GM12878 (cell line): ENCODE data around the gene ERP44. TPM values are rescaled to one million over a fixed set of nuclear protein-coding genes. Genes with fewer than 3 reads are reported as not detected.
A peak's percentile ranks its signal among the peaks of the same experiment; 100 is the strongest.

Experiments used
- ATAC-seq: fragments of 200-7000 bp; cut with Tn5 transposase; 3 replicates; pipeline ENCODE4 v1.9.1; 2020; ENCODE audit warnings: mild to moderate bottlenecking, moderate library complexity
- BruUV-seq: library from RNA; stranded (reverse); fragments of 400-500 nt; replicated peaks from 2 replicates; lab custom pipeline; 2021; lab: Mats Ljungman, UMichigan
- CTCF ChIA-PET: fragments of 300-600 bp; sonication (Branson Sonifier 250); formaldehyde crosslinking; extraction: SDS; loops from one replicate; lab custom pipeline; 2021; ENCODE audit warnings: inconsistent platforms; lab: Yijun Ruan, JAX
- POLR2A ChIA-PET: fragments of 350-600 bp; formaldehyde crosslinking; extraction: SDS; loops from one replicate; lab custom pipeline; 2021; ENCODE audit warnings: inconsistent platforms; lab: Charles Lee
- RAD21 ChIA-PET: fragments of 300-600 bp; sonication (Branson Sonifier 250); formaldehyde crosslinking; loops from one replicate; lab custom pipeline; 2023; ENCODE audit warnings: antibody characterized with exemption; ENCODE audit not compliant: unreplicated experiment; lab: Charles Lee
- SMC1A ChIA-PET: fragments of 300-600 bp; sonication (Branson Sonifier 250); formaldehyde crosslinking; loops from one replicate; lab custom pipeline; 2023; ENCODE audit not compliant: unreplicated experiment, uncharacterized antibody; lab: Charles Lee
- DNase-seq: peaks from one replicate; pipeline ENCODE4 v3.0.0-alpha.2; 2011; ENCODE audit warnings: low read depth, low spot score
- FAIRE-seq: peaks from 3 replicates; lab custom pipeline; 2011; peaks lifted over from hg19 to GRCh38; lab: Jason Lieb, UNC
- H2AFZ ChIP-seq: 2 replicates; pipeline ENCODE4 v1.6.0; 2011; ENCODE audit warnings: low read depth, low read length, control low read depth; ENCODE audit not compliant: control insufficient read depth
- H3K27ac ChIP-seq: 2 replicates; pipeline ENCODE4 v1.5.1; 2011; ENCODE audit warnings: control low read depth; ENCODE audit not compliant: control insufficient read depth, insufficient read depth
- H3K27me3 ChIP-seq, 2 experiments: replicated peaks in 1 of 2; 2 replicates each; pipeline versions ENCODE4 v1.6.0 to v1.6.1; 2011; ENCODE audit warnings: low read length in 1 of 2; ENCODE audit not compliant: control insufficient read depth in 2 of 2, insufficient read depth in 2 of 2
- H3K36me3 ChIP-seq, 2 experiments: 2 replicates each; pipeline ENCODE4 v1.5.1; 2011; ENCODE audit warnings: low read length in 1 of 2; ENCODE audit not compliant: control insufficient read depth in 2 of 2, insufficient read depth in 2 of 2
- H3K4me1 ChIP-seq: 2 replicates; pipeline ENCODE4 v1.6.1; 2011; ENCODE audit warnings: mild to moderate bottlenecking, low read length, moderate library complexity, mixed read lengths; ENCODE audit not compliant: control insufficient read depth, insufficient read depth
- H3K4me2 ChIP-seq: 2 replicates; pipeline ENCODE4 v1.6.0; 2011; ENCODE audit warnings: control low read depth; ENCODE audit not compliant: control insufficient read depth, insufficient read depth
- H3K4me3 ChIP-seq: fragments of 200-600 bp; sonication (generic); 2 replicates; pipeline ENCODE4 v1.5.1; 2016
- H3K79me2 ChIP-seq: 2 replicates; pipeline ENCODE4 v1.6.0; 2011; ENCODE audit warnings: low read length; ENCODE audit not compliant: control insufficient read depth, insufficient read depth
- H3K9ac ChIP-seq: 2 replicates; pipeline ENCODE4 v1.8.0; 2011; ENCODE audit warnings: low read length, control low read depth, mixed read lengths; ENCODE audit not compliant: control insufficient read depth, insufficient read depth
- H3K9me3 ChIP-seq: replicated peaks from 3 replicates; pipeline ENCODE4 v1.5.1; 2011; ENCODE audit warnings: mild to moderate bottlenecking, low read length; ENCODE audit not compliant: control insufficient read depth, insufficient read depth
- H4K20me1 ChIP-seq: 2 replicates; pipeline ENCODE4 v1.6.0; 2011; ENCODE audit not compliant: control insufficient read depth, insufficient read depth
- ASH2L ChIP-seq: fragments of 300-600, 200-600 bp; sonication (generic); IDR thresholded peaks from 2 replicates; pipeline ENCODE4 v1.6.1; 2017; ENCODE audit warnings: low read depth, mild to moderate bottlenecking, borderline replicate concordance
- HSF1 ChIP-seq: fragments of 150-350 bp; IDR thresholded peaks from 2 replicates; pipeline ENCODE4 v1.6.1; 2014; ENCODE audit warnings: mild to moderate bottlenecking, low read depth, low read length
- MYB ChIP-seq: fragments of 150-350 bp; IDR thresholded peaks from 2 replicates; pipeline ENCODE4 v1.6.1; 2014; ENCODE audit warnings: mild to moderate bottlenecking, low read depth, low read length, borderline replicate concordance
- NR2C1 ChIP-seq: fragments of 450-650 bp; IDR thresholded peaks from 2 replicates; pipeline ENCODE4 v1.6.1; 2017; ENCODE audit warnings: antibody characterized with exemption, mild to moderate bottlenecking, moderate library complexity
- PML ChIP-seq: IDR thresholded peaks from 2 replicates; pipeline ENCODE4 v1.6.1; 2012; ENCODE audit warnings: low read length, inconsistent platforms
- POLR2AphosphoS2 ChIP-seq: IDR thresholded peaks from 2 replicates; pipeline ENCODE4 v1.6.1; 2011; ENCODE audit warnings: low read depth, mild to moderate bottlenecking, low read length, improper control_type of control experiment, moderate library complexity
- RAD51 ChIP-seq: fragments of 450-650 bp; IDR thresholded peaks from 2 replicates; pipeline ENCODE4 v1.6.1; 2016; ENCODE audit warnings: moderate library complexity, mild to moderate bottlenecking, inconsistent platforms
- RB1 ChIP-seq: fragments of 450-650 bp; formaldehyde crosslinking; IDR thresholded peaks from 2 replicates; pipeline ENCODE4 v1.6.1; 2017; ENCODE audit warnings: mild to moderate bottlenecking, borderline replicate concordance
- RBBP5 ChIP-seq: fragments of 200-600 bp; sonication (generic); conservative IDR thresholded peaks from 2 replicates; pipeline ENCODE4 v1.6.1; 2016
- REST ChIP-seq: IDR thresholded peaks from 2 replicates; pipeline ENCODE4 v1.6.1; 2012; ENCODE audit warnings: mild to moderate bottlenecking, low read depth, low read length
- SREBF2 ChIP-seq: IDR thresholded peaks from 2 replicates; pipeline ENCODE4 v1.6.1; 2012; ENCODE audit warnings: mild to moderate bottlenecking, low read length
- STAT1 ChIP-seq: fragments of 450-650 bp; conservative IDR thresholded peaks from 2 replicates; pipeline ENCODE4 v1.6.1; 2014; ENCODE audit warnings: antibody characterized with exemption, mild to moderate bottlenecking
- TCF12 ChIP-seq: IDR thresholded peaks from 2 replicates; pipeline ENCODE4 v1.6.1; 2011; ENCODE audit warnings: low read depth, mild to moderate bottlenecking, low read length
- WGBS: methylation state at CpG from one replicate; pipeline ENCODE4 v1.1.6; 2016; ENCODE audit warnings: low lambda C conversion rate; ENCODE audit not compliant: insufficient replicate concordance, insufficient coverage; ENCODE audit errors: missing lambda C conversion rate; 5-methylcytosine and 5-hydroxymethylcytosine counted together
- in situ Hi-C: fragments of 300-500 bp; cut with MboI; formaldehyde crosslinking; loops from 9 replicates; pipeline ENCODE4 v1.14.3; 2018; ENCODE audit warnings: mixed read lengths
- intact Hi-C: fragments of 100-400 bp; cut with micrococcal nuclease; formaldehyde crosslinking; loops from one replicate; pipeline ENCODE4 v1.14.2; 2022; ENCODE audit not compliant: unreplicated experiment
- polyA plus RNA-seq, 11 experiments: library from polyadenylated mRNA; depleted of rRNA in 4 of 11; unstranded in 6 of 11; stranded (reverse) in 5 of 11; fragments of >200 nt; fragmentation: Nextera tagmentation in 4 of 11; fragmentation: Illumina TruSeq in 1 of 11; extraction: Ambion mirVana in 4 of 11; extraction: Trizol in 1 of 11; gene quantifications; 1 replicate in 1 of 11; 2 replicates in 10 of 11; pipeline versions ENCODE4 v1.2.1 to v1.2.3, GENCODE V29; 2011 to 2016; ENCODE audit warnings: inconsistent platforms in 2 of 11, missing spikeins in 2 of 11, low read depth in 1 of 11
- total RNA-seq, 4 experiments: library from RNA; depleted of rRNA in 3 of 4; stranded (reverse); fragments of >200 nt in 3 of 4; fragmentation: Illumina TruSeq in 1 of 4; extraction: Trizol in 1 of 4; gene quantifications; 2 replicates each; pipeline versions ENCODE4 v1.2.1 to v1.2.3, GENCODE V29; 2013 to 2021
- TF ChIP-seq, protein P1 (sequence below): fragments of 450-650 bp; IDR thresholded peaks from 2 replicates; pipeline ENCODE4 v1.6.1; 2017; ENCODE audit warnings: mild to moderate bottlenecking, low read depth, inconsistent platforms; ENCODE audit not compliant: poor library complexity, severe bottlenecking
- TF ChIP-seq, protein P2 (sequence below): fragments of 450-650 bp; IDR thresholded peaks from 2 replicates; pipeline ENCODE4 v1.6.1; 2016; ENCODE audit warnings: mild to moderate bottlenecking

The ERP44 gene
- total and polyA plus RNA-seq, 10 of the 15 experiments (the other 5 are each of a cell fraction or from before 2014, with no cell fraction given): 11.5 to 52.4 (median 20.2) TPM

DNA sequence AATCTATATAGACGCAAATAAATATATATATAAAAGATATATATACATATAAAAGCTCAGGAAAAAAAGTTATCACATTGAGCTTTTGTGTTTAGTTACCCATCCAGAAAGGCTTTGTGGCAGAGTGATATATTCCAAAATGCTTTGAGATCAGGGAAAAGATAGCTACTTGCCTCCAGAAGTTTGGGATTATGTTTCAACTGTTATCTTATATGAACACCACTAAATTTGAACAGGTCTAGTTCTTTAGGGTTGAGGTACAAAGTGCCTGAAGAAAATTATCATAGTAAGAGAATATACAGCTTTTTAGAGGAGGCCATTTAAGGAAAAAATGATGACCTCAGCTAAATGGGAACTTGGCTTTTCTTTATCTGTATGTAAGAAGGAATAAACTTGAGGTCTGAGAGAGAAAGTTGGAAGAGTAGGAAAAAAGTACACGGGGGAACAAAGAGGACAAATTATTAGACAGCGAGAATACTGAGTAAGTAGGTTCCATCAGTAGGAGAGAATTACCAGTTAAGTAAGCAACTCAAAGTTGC is 2.4 kb downstream of the ERP44 start:
- CTCF ChIA-PET: interaction anchor here (1.7 to 6.4 kb wide), 3 partner anchors 11 to 120 kb away, joined by 4 to 35 read pairs (median 4); no protein-coding TSS in a partner anchor
- RAD21 ChIA-PET: interaction anchor here (1.1 to 4.8 kb wide), 4 partner anchors 11 to 66 kb away, joined by 3 to 39 read pairs (median 4); no protein-coding TSS in a partner anchor
- no peaks in the 10 kb centered on the region; the same call in none of the 2 replicates for H3K4me1 ChIP-seq
- ATAC-seq (no peak), FAIRE-seq (no peak), DNase-seq (no peak)
- in situ Hi-C loops (no loop called here), intact Hi-C loops (loop anchor here (5.0 to 10.0 kb wide), 4 partner anchors 39 to 912 kb away; no protein-coding TSS in a partner anchor)
- peak overlapping the region; percentile 99; the same call in 1 of the 2 replicates for H3K4me3 ChIP-seq
- H3K27ac ChIP-seq: no peak overlapping the region
- WGBS: 67% methylated on average over 3 of the region's 3 CpGs
- peak overlapping the region; percentile 79 for H3K4me2 ChIP-seq
- H3K9ac ChIP-seq: no peak overlapping the region
- no TSS peak for BruUV-seq
- POLR2A ChIA-PET: interaction anchor here (0.5 to 1.8 kb wide), 4 partner anchors 10 to 114 kb away, joined by 3 to 7 read pairs (median 4); no protein-coding TSS in a partner anchor
- no peaks in the 10 kb centered on the region for H3K9me3 ChIP-seq
- no peaks in the 10 kb centered on the region for H4K20me1 ChIP-seq
- H2AFZ ChIP-seq: no peak overlapping the region
- SMC1A ChIA-PET: interaction anchor here (0.6 to 5.0 kb wide), 6 partner anchors 11 to 250 kb away, joined by 3 to 63 read pairs (median 4); no protein-coding TSS in a partner anchor
- H3K79me2 ChIP-seq: peaks cover 84% of the 10 kb centered on the region
- no peaks in the 10 kb centered on the region for H3K27me3 ChIP-seq
- no peaks in the 10 kb centered on the region for H3K36me3 ChIP-seq
- TF ChIP-seq NR2C1 (no peak), RB1 (no peak), SREBF2 (no peak), RBBP5 (no peak), STAT1 (no peak), PML (no peak), MYB (no peak), TCF12 (no peak), HSF1 (no peak), POLR2AphosphoS2 (no peak), RAD51 (no peak), REST (no peak), ASH2L (no peak)
- TF ChIP-seq, protein P1, sequence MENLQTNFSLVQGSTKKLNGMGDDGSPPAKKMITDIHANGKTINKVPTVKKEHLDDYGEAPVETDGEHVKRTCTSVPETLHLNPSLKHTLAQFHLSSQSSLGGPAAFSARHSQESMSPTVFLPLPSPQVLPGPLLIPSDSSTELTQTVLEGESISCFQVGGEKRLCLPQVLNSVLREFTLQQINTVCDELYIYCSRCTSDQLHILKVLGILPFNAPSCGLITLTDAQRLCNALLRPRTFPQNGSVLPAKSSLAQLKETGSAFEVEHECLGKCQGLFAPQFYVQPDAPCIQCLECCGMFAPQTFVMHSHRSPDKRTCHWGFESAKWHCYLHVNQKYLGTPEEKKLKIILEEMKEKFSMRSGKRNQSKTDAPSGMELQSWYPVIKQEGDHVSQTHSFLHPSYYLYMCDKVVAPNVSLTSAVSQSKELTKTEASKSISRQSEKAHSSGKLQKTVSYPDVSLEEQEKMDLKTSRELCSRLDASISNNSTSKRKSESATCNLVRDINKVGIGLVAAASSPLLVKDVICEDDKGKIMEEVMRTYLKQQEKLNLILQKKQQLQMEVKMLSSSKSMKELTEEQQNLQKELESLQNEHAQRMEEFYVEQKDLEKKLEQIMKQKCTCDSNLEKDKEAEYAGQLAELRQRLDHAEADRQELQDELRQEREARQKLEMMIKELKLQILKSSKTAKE: no peak
- TF ChIP-seq, protein P2, sequence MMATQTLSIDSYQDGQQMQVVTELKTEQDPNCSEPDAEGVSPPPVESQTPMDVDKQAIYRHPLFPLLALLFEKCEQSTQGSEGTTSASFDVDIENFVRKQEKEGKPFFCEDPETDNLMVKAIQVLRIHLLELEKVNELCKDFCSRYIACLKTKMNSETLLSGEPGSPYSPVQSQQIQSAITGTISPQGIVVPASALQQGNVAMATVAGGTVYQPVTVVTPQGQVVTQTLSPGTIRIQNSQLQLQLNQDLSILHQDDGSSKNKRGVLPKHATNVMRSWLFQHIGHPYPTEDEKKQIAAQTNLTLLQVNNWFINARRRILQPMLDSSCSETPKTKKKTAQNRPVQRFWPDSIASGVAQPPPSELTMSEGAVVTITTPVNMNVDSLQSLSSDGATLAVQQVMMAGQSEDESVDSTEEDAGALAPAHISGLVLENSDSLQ: no peak
